ENCODE results near the gene FAM163B. TPM values are rescaled to one million over a fixed set of nuclear protein-coding genes. Genes with fewer than 3 reads are reported as not detected.
A peak's percentile ranks its signal among the peaks of the same experiment; 100 is the strongest.

Gene FAM163B
- total and polyA plus RNA-seq, 2 donors (not counting 1 experiment from before 2014, with no cell fraction given): not detected

DNA sequence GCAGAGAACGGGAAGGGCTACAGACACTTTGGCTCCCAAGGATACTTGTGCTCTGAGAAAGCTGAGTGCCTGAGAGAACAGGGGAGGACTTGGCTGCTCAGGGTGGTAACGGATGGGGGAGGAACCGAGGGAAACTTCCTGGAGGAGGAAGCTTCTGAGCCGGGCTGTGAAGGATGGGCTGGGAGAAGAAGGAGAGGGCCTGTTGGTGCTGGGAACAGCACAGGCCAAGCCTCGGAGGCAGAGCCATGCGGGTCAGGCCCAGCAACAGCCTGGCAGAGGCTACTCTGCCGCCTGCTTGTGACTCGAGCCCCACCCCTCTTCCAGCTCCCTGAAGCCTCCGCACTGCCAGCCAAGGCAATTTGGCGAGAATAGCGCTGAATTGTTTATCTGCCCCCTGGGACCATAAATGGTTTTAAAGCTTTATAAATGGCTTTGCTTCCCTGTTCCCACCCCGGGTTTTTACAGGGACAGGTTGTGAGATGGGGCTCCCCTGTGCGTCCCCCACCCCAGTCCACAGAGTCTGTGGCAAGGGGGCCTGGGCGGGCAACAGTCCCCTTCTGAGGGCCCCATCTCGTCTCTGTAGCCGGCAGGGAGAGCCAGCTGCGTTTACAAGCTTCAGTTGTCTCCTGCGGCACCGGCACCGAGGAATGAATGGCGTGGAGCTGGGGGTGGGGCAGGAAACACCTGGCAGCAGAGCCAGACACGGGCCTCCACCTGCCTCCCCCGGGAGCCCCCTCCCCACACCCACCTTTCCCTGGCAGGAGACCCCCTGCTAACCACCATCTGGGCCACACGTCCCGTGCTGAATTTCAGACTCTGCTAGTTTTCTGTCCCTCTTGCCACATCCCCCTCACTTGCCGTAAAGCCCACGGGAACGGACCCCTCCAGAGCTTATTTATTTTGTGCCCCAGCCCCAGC, 24.4 kb downstream of the FAM163B start:
- Mint-ChIP-seq H3K4me1 (peaks cover 23% of the 10 kb centered on the region), H3K27ac (peak overlapping the region; percentile 41), H3K27me3 (peaks cover 45% of the 10 kb centered on the region), H3K4me3 (peak overlapping the region; percentile 70), H3K9me3 (ENCODE audit: insufficient read depth) (no peaks in the 10 kb centered on the region)
- no peak for TF ChIP-seq EZH2 (IDR thresholded peaks at IDR 0.05; ENCODE audit: borderline replicate concordance, insufficient read depth, low read depth, low read length, poor library complexity, severe bottlenecking)
- TF ChIP-seq, protein P1, sequence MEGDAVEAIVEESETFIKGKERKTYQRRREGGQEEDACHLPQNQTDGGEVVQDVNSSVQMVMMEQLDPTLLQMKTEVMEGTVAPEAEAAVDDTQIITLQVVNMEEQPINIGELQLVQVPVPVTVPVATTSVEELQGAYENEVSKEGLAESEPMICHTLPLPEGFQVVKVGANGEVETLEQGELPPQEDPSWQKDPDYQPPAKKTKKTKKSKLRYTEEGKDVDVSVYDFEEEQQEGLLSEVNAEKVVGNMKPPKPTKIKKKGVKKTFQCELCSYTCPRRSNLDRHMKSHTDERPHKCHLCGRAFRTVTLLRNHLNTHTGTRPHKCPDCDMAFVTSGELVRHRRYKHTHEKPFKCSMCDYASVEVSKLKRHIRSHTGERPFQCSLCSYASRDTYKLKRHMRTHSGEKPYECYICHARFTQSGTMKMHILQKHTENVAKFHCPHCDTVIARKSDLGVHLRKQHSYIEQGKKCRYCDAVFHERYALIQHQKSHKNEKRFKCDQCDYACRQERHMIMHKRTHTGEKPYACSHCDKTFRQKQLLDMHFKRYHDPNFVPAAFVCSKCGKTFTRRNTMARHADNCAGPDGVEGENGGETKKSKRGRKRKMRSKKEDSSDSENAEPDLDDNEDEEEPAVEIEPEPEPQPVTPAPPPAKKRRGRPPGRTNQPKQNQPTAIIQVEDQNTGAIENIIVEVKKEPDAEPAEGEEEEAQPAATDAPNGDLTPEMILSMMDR (IDR thresholded peaks at IDR 0.05): no peak
- H3K9ac ChIP-seq (ENCODE audit: low read length): peak overlapping the region; percentile 2
- peak overlapping the region; percentile 62 for H3K4me2 ChIP-seq (replicated peaks; ENCODE audit: low read depth, low read length, poor library complexity, severe bottlenecking)
- H3K9me3 ChIP-seq (ENCODE audit: control extremely low read depth in 1 of 3, control insufficient read depth in 2 of 3, insufficient read depth in 1 of 3, low read length in 2 of 3): peaks cover 0 to 22% (median 0%) of the 10 kb centered on the region in 3 donors
- peaks cover 0 to 59% (median 23%) of the 10 kb centered on the region in 4 experiments for H3K27me3 ChIP-seq (replicated peaks in 1 of 4; ENCODE audit: control extremely low read depth in 1 of 4, control insufficient read depth in 3 of 4, insufficient read depth in 4 of 4, low read length in 3 of 4)
- no peaks in the 10 kb centered on the region for H4K20me1 ChIP-seq (ENCODE audit: control insufficient read depth, insufficient read depth, low read length, poor library complexity, severe bottlenecking)
- ChIA-PET CTCF (no interaction called here), POLR2A (no interaction called here)
- peak overlapping the region in 1 of 5 experiments; percentile 8 for H3K4me3 ChIP-seq (ENCODE audit: control extremely low read depth in 1 of 5, extremely low read depth in 1 of 5, insufficient read depth in 1 of 5, low read depth in 2 of 5, low read length in 4 of 5)
- peak; percentile 52 for ATAC-seq (ENCODE audit: low read depth)
- no peak overlapping the region for H3K27ac ChIP-seq (ENCODE audit: low read length in 2 of 2)
- H3K79me2 ChIP-seq (ENCODE audit: control insufficient read depth, insufficient read depth, low read length): no peaks in the 10 kb centered on the region
- intact Hi-C loops (cut with micrococcal nuclease): no loop called here
- H2AFZ ChIP-seq (ENCODE audit: insufficient read depth, low read depth, low read length, poor library complexity, severe bottlenecking): peak overlapping the region; percentile 18
- H3K36me3 ChIP-seq (replicated peaks in 1 of 2; ENCODE audit: control extremely low read depth in 1 of 2, control insufficient read depth in 1 of 2, extremely low read depth in 1 of 2, insufficient read depth in 2 of 2, low read length in 1 of 2): no peaks in the 10 kb centered on the region
- 7% methylated on average over 24 of the region's 28 CpGs for WGBS (ENCODE audit: insufficient coverage)
- peak; percentile 51 for DNase-seq
- peaks cover 27 to 29% of the 10 kb centered on the region in 2 donors for H3K4me1 ChIP-seq (ENCODE audit: control insufficient read depth in 2 of 2, insufficient read depth in 2 of 2, low read length in 2 of 2)

DNA sequence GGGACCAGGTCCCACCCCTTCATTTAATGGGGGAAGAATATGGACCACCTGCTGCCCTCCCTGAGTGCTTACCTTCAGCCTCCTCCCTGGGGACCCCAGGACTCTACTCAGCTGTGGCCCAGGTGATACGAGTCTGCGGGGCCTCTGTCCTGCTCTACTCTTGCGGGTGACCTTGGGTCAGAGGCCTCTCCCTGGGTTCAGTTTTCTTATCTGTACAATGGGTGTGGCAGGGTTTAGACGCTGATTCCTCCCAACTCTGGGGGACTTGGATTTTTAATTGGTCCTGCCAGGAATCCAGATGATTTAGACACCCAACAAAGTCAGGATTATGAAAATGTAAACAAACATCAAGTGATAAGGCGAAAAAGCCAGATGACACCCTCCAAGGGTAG, 25.0 kb downstream of the FAM163B start:
- intact Hi-C loops (cut with micrococcal nuclease): no loop called here
- DNase-seq: no peak
- Mint-ChIP-seq H3K9me3 (ENCODE audit: insufficient read depth) (no peaks in the 10 kb centered on the region), H3K4me3 (peak overlapping the region; percentile 70), H3K27ac (no peak overlapping the region), H3K27me3 (peaks cover 45% of the 10 kb centered on the region), H3K4me1 (peaks cover 25% of the 10 kb centered on the region)
- Histone ChIP-seq H3K36me3 (replicated peaks in 1 of 2; ENCODE audit: control extremely low read depth in 1 of 2, control insufficient read depth in 1 of 2, extremely low read depth in 1 of 2, insufficient read depth in 2 of 2, low read length in 1 of 2) (no peaks in the 10 kb centered on the region), H3K4me2 (replicated peaks; ENCODE audit: low read depth, low read length, poor library complexity, severe bottlenecking) (peak overlapping the region; percentile 62), H3K27me3 (replicated peaks in 1 of 4; ENCODE audit: control extremely low read depth in 1 of 4, control insufficient read depth in 3 of 4, insufficient read depth in 4 of 4, low read length in 3 of 4) (peaks cover 0 to 64% (median 23%) of the 10 kb centered on the region in 4 experiments), H3K9ac (ENCODE audit: low read length) (no peak overlapping the region), H3K79me2 (ENCODE audit: control insufficient read depth, insufficient read depth, low read length) (no peaks in the 10 kb centered on the region), H4K20me1 (ENCODE audit: control insufficient read depth, insufficient read depth, low read length, poor library complexity, severe bottlenecking) (no peaks in the 10 kb centered on the region), H3K4me3 (ENCODE audit: control extremely low read depth in 1 of 5, extremely low read depth in 1 of 5, insufficient read depth in 1 of 5, low read depth in 2 of 5, low read length in 4 of 5) (no peak overlapping the region), H3K4me1 (ENCODE audit: control insufficient read depth in 2 of 2, insufficient read depth in 2 of 2, low read length in 2 of 2) (peaks cover 30 to 34% of the 10 kb centered on the region in 2 donors), H3K9me3 (ENCODE audit: control extremely low read depth in 1 of 3, control insufficient read depth in 2 of 3, insufficient read depth in 1 of 3, low read length in 2 of 3) (peaks cover 0 to 18% (median 0%) of the 10 kb centered on the region in 3 donors), H2AFZ (ENCODE audit: insufficient read depth, low read depth, low read length, poor library complexity, severe bottlenecking) (no peak overlapping the region), H3K27ac (ENCODE audit: low read length in 2 of 2) (no peak overlapping the region)
- 71% methylated on average over 3 of the region's 5 CpGs for WGBS (ENCODE audit: insufficient coverage)
- ChIA-PET CTCF (no interaction called here), POLR2A (no interaction called here)
- TF ChIP-seq EZH2 (IDR thresholded peaks at IDR 0.05; ENCODE audit: borderline replicate concordance, insufficient read depth, low read depth, low read length, poor library complexity, severe bottlenecking): no peak
- TF ChIP-seq, protein P1 (IDR thresholded peaks at IDR 0.05): no peak
- ATAC-seq (ENCODE audit: low read depth): no peak
